PC-3 (cell line): ENCODE measurements around the gene AOPEP.

Experiments
- CTCF ChIP-seq: fragments of 300-600 bp; sonication (generic); conservative IDR thresholded peaks from 2 replicates; pipeline ENCODE4 v1.5.1; 2017; ENCODE audit warnings: antibody characterized with exemption, low read depth, mild to moderate bottlenecking, low read length
- EZH2 ChIP-seq: fragments of 300-600 bp; sonication (generic); IDR thresholded peaks from one replicate; pipeline ENCODE4 v1.6.1; 2017; ENCODE audit warnings: antibody characterized with exemption, mild to moderate bottlenecking, low read length; ENCODE audit not compliant: unreplicated experiment

- no peak for TF ChIP-seq CTCF
- no peak for TF ChIP-seq EZH2
Observed at GRCh38 chr9:95049761-95050160, 323.3 kb downstream of the AOPEP start.
